DOHH2 (cell line): Measurements from ENCODE around the gene TACC2.

Source experiments
- H3F3A ChIP-seq: fragments of 200-600 bp; sonication (generic), shearing (Covaris generic); 2 replicates; pipeline ENCODE4 v1.6.0; 2016; ENCODE audit warnings: antibody characterized with exemption, mild to moderate bottlenecking; ENCODE audit not compliant: control insufficient read depth, insufficient read depth
- H3K27ac ChIP-seq: fragments of 200-600 bp; sonication (generic); 2 replicates; pipeline ENCODE4 v1.5.1; 2014; ENCODE audit warnings: low read depth, mild to moderate bottlenecking, low read length, moderate library complexity
- H3K27me3 ChIP-seq: fragments of 200-600 bp; sonication (generic); 2 replicates; pipeline ENCODE4 v1.6.1; 2014; ENCODE audit warnings: mild to moderate bottlenecking, low read length, mixed read lengths; ENCODE audit not compliant: control insufficient read depth
- H3K36me3 ChIP-seq: fragments of 200-600 bp; sonication (generic); 2 replicates; pipeline ENCODE4 v1.6.1; 2014; ENCODE audit warnings: mild to moderate bottlenecking, low read length, moderate library complexity, mixed read lengths; ENCODE audit not compliant: control insufficient read depth
- H3K4me1 ChIP-seq: fragments of 200-600 bp; sonication (generic); 2 replicates; pipeline ENCODE4 v1.6.1; 2014; ENCODE audit warnings: mild to moderate bottlenecking, low read length, mixed read lengths; ENCODE audit not compliant: control insufficient read depth
- H3K4me2 ChIP-seq: fragments of 200-600 bp; sonication (generic); 2 replicates; pipeline ENCODE4 v1.6.0; 2014; ENCODE audit warnings: mild to moderate bottlenecking, low read length, moderate library complexity
- H3K4me3 ChIP-seq: fragments of 200-600 bp; sonication (generic); 2 replicates; pipeline ENCODE4 v1.5.1; 2014; ENCODE audit warnings: mild to moderate bottlenecking, low read length, mixed read lengths
- H3K79me2 ChIP-seq: fragments of 200-600 bp; sonication (generic); 2 replicates; pipeline ENCODE4 v1.6.1; 2014; ENCODE audit warnings: mild to moderate bottlenecking, low read length, mixed read lengths; ENCODE audit not compliant: control insufficient read depth
- H3K9me2 ChIP-seq: fragments of 200-600 bp; sonication (generic); replicated peaks from 2 replicates; pipeline ENCODE4 v1.6.1; 2014; ENCODE audit warnings: mild to moderate bottlenecking, low read length, mixed read lengths; ENCODE audit not compliant: control insufficient read depth
- H3K9me3 ChIP-seq: fragments of 200-600 bp; sonication (generic); 2 replicates; pipeline ENCODE4 v1.6.1; 2014; ENCODE audit warnings: antibody characterized with exemption, low read length, mixed read lengths; ENCODE audit not compliant: control insufficient read depth, insufficient read depth
- H4K20me1 ChIP-seq: fragments of 200-600 bp; sonication (generic); 2 replicates; pipeline ENCODE4 v1.6.0; 2014; ENCODE audit warnings: low read depth, mild to moderate bottlenecking, antibody characterized with exemption, low read length, moderate library complexity; ENCODE audit not compliant: control insufficient read depth, insufficient read depth
- CTCF ChIP-seq: fragments of 200-600 bp; sonication (generic); IDR thresholded peaks from one replicate; pipeline ENCODE4 v1.5.1; 2014; ENCODE audit warnings: antibody characterized with exemption, mild to moderate bottlenecking, low read depth, low read length; ENCODE audit not compliant: poor library complexity, severe bottlenecking
- EZH2phosphoT487 ChIP-seq: fragments of 200-600 bp; sonication (generic); IDR thresholded peaks from 2 replicates; pipeline ENCODE4 v1.6.1; 2017; ENCODE audit warnings: borderline replicate concordance, mild to moderate bottlenecking, antibody characterized with exemption, low read length, moderate library complexity, mixed read lengths

The TACC2 gene

GRCh38 chr10:122181041-122181732 is 192.2 kb downstream of the TACC2 start:
- Histone ChIP-seq H3K36me3 (no peaks in the 10 kb centered on the region), H3K4me1 (no peaks in the 10 kb centered on the region), H4K20me1 (no peaks in the 10 kb centered on the region), H3K4me3 (no peak overlapping the region), H3K9me3 (no peaks in the 10 kb centered on the region), H3F3A (no peaks in the 10 kb centered on the region), H3K9me2 (no peaks in the 10 kb centered on the region), H3K27ac (no peak overlapping the region), H3K79me2 (no peaks in the 10 kb centered on the region), H3K27me3 (peaks cover 6% of the 10 kb centered on the region; the same call in 1 of the 2 replicates), H3K4me2 (no peak overlapping the region)
- TF ChIP-seq EZH2phosphoT487 = no peak
- no peak for TF ChIP-seq CTCF

DNA sequence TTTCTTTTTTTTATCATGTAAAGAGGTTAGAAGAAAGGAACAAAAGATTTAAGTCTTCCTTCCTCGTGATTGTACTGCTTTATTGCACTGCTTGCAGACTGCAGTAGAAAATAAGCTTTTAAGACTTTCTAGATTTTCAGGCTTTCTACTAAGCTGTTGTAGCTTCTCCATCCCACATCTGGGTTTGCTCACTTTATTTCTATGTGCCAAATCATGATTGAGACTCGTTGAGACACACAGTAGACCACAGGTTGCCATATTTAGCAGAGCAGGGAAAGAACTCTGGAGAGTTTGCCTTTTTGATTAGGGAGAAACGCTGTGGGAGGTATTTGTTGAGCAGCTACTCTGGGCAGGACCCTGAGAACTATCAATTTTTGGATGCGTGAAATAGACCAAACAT is 192.9 kb downstream of the TACC2 start:
- Histone ChIP-seq H3K4me1 (no peaks in the 10 kb centered on the region), H3K79me2 (no peaks in the 10 kb centered on the region), H3K4me3 (no peak overlapping the region), H4K20me1 (no peaks in the 10 kb centered on the region), H3K9me2 (no peaks in the 10 kb centered on the region), H3K4me2 (no peak overlapping the region), H3F3A (no peaks in the 10 kb centered on the region), H3K27ac (no peak overlapping the region), H3K9me3 (no peaks in the 10 kb centered on the region), H3K27me3 (peaks cover 6% of the 10 kb centered on the region; the same call in 1 of the 2 replicates), H3K36me3 (no peaks in the 10 kb centered on the region)
- no peak for TF ChIP-seq EZH2phosphoT487
- no peak for TF ChIP-seq CTCF

- TF ChIP-seq CTCF = no peak
- TF ChIP-seq EZH2phosphoT487 = no peak
- Histone ChIP-seq H3F3A (no peaks in the 10 kb centered on the region), H3K27ac (no peak overlapping the region), H3K36me3 (no peaks in the 10 kb centered on the region), H3K4me2 (no peak overlapping the region), H3K79me2 (no peaks in the 10 kb centered on the region), H3K9me3 (no peaks in the 10 kb centered on the region), H3K4me1 (no peaks in the 10 kb centered on the region), H3K4me3 (no peak overlapping the region), H4K20me1 (no peaks in the 10 kb centered on the region), H3K9me2 (no peaks in the 10 kb centered on the region), H3K27me3 (peaks cover 6% of the 10 kb centered on the region; the same call in 1 of the 2 replicates)
Measured at GRCh38 chr10:122182308-122182707, 193.3 kb downstream of the TACC2 start.
